Liver (tissue), 9 donors: ENCODE measurements around the gene PNMA1. TPM values are rescaled to one million over a fixed set of nuclear protein-coding genes. Genes with fewer than 3 reads are reported as not detected.

Source experiments
- DNase-seq: peaks from one replicate; pipeline ENCODE4 v3.0.0-alpha.2; 2017; ENCODE audit warnings: low spot score
- H3K27ac ChIP-seq, 2 donors: one replicate each; pipeline ENCODE4 v1.7.0; 2013; ENCODE audit warnings: inconsistent platforms in 2 of 2, low read length in 2 of 2, control low read depth in 1 of 2, low read depth in 1 of 2, mild to moderate bottlenecking in 1 of 2
- H3K27me3 ChIP-seq, 4 donors: one replicate each; pipeline versions ENCODE4 v1.6.1 to v1.7.0; 2013; ENCODE audit warnings: low read length in 3 of 4, inconsistent platforms in 1 of 4, mild to moderate bottlenecking in 1 of 4, moderate library complexity in 1 of 4; ENCODE audit not compliant: control insufficient read depth in 4 of 4, insufficient read depth in 4 of 4
- H3K36me3 ChIP-seq, 4 donors: one replicate each; pipeline versions ENCODE4 v1.6.1 to v1.7.0; 2013; ENCODE audit warnings: low read length in 3 of 4, mild to moderate bottlenecking in 3 of 4, low read depth in 1 of 4, moderate library complexity in 1 of 4; ENCODE audit not compliant: control insufficient read depth in 4 of 4, insufficient read depth in 3 of 4
- H3K4me1 ChIP-seq, 4 donors: one replicate each; pipeline versions ENCODE4 v1.6.1 to v1.7.0; 2013; ENCODE audit warnings: low read length in 3 of 4, mild to moderate bottlenecking in 3 of 4, moderate library complexity in 1 of 4; ENCODE audit not compliant: control insufficient read depth in 4 of 4, insufficient read depth in 4 of 4
- H3K4me3 ChIP-seq, 3 donors: one replicate each; pipeline versions ENCODE4 v1.6.1 to v1.7.0; 2013; ENCODE audit warnings: low read length in 3 of 3, control low read depth in 1 of 3, low read depth in 1 of 3, mild to moderate bottlenecking in 1 of 3
- H3K9ac ChIP-seq, 2 donors: one replicate each; pipeline ENCODE4 v1.7.0; 2013; ENCODE audit warnings: low read length in 2 of 2, mild to moderate bottlenecking in 2 of 2, moderate library complexity in 2 of 2, control low read depth in 1 of 2, low read depth in 1 of 2
- H3K9me3 ChIP-seq, 4 donors: one replicate each; pipeline versions ENCODE4 v1.6.1 to v1.7.0; 2013; ENCODE audit warnings: low read length in 3 of 4; ENCODE audit not compliant: control insufficient read depth in 4 of 4
- EGR1 ChIP-seq, 2 donors: IDR thresholded peaks; 2 replicates each; pipeline ENCODE4 v1.6.1; 2016 to 2018; ENCODE audit warnings: antibody characterized with exemption in 2 of 2, low read depth in 2 of 2
- FOXA1 ChIP-seq: IDR thresholded peaks from 2 replicates; pipeline ENCODE4 v1.6.1; 2016; ENCODE audit warnings: antibody characterized with exemption
- FOXA2 ChIP-seq: IDR thresholded peaks from 2 replicates; pipeline ENCODE4 v1.6.1; 2016; ENCODE audit warnings: antibody characterized with exemption
- GABPA ChIP-seq, 2 donors: IDR thresholded peaks in 1 of 2; conservative IDR thresholded peaks in 1 of 2; 2 replicates each; pipeline ENCODE4 v1.6.1; 2016; ENCODE audit warnings: antibody characterized with exemption in 2 of 2, mild to moderate bottlenecking in 1 of 2, moderate library complexity in 1 of 2
- HNF4A ChIP-seq, 2 donors: conservative IDR thresholded peaks; 2 replicates each; pipeline ENCODE4 v1.6.1; 2016; ENCODE audit warnings: antibody characterized with exemption in 2 of 2, mild to moderate bottlenecking in 2 of 2
- HNF4G ChIP-seq: IDR thresholded peaks from 2 replicates; pipeline ENCODE4 v1.6.1; 2016; ENCODE audit warnings: antibody characterized with exemption
- NR2F2 ChIP-seq: IDR thresholded peaks from 2 replicates; pipeline ENCODE4 v1.6.1; 2016; ENCODE audit warnings: antibody characterized with exemption
- RAD21 ChIP-seq, 2 donors: IDR thresholded peaks; 2 replicates each; pipeline ENCODE4 v1.6.1; 2016; ENCODE audit warnings: antibody characterized with exemption in 2 of 2, mild to moderate bottlenecking in 2 of 2
- RXRA ChIP-seq, 2 donors: IDR thresholded peaks; 2 replicates each; pipeline ENCODE4 v1.6.1; 2017 to 2018; ENCODE audit warnings: antibody characterized with exemption in 2 of 2, mild to moderate bottlenecking in 1 of 2
- TAF1 ChIP-seq: conservative IDR thresholded peaks from 2 replicates; pipeline ENCODE4 v1.6.1; 2016; ENCODE audit warnings: antibody characterized with exemption, mild to moderate bottlenecking
- YY1 ChIP-seq: IDR thresholded peaks from 2 replicates; pipeline ENCODE4 v1.6.1; 2016; ENCODE audit warnings: antibody characterized with exemption, mild to moderate bottlenecking
- WGBS: extraction: QIAGEN DNeasy Blood & Tissue Kit; methylation state at CpG from one replicate; pipeline ENCODE4 v1.1.7; 2013; 5-methylcytosine and 5-hydroxymethylcytosine counted together
- polyA plus RNA-seq, 2 donors: library from polyadenylated mRNA; stranded (reverse) in 1 of 2; unstranded in 1 of 2; fragments of 200-250 nt in 1 of 2; fragments of >200 nt in 1 of 2; fragmentation: Nextera tagmentation in 1 of 2; extraction: Ambion mirVana in 1 of 2; gene quantifications; one replicate each; pipeline versions ENCODE4 v1.2.1 to v1.2.3, GENCODE V29; 2013 to 2015
- total RNA-seq, 2 donors: library from RNA; depleted of rRNA; stranded (reverse); fragments of >200 nt; gene quantifications; one replicate each; pipeline ENCODE4 v1.2.3, GENCODE V29; 2014
- TF ChIP-seq, protein P1 (sequence below): IDR thresholded peaks from 2 replicates; pipeline ENCODE4 v1.6.1; 2016; ENCODE audit warnings: antibody characterized with exemption
- TF ChIP-seq, protein P2 (sequence below): IDR thresholded peaks from 2 replicates; pipeline ENCODE4 v1.6.1; 2016; ENCODE audit warnings: antibody characterized with exemption
- TF ChIP-seq, protein P3 (sequence below): IDR thresholded peaks from 2 replicates; pipeline ENCODE4 v1.6.1; 2016; ENCODE audit warnings: antibody characterized with exemption
- TF ChIP-seq, protein P4 (sequence below): fragments of 150-350 bp; IDR thresholded peaks from 2 replicates; pipeline ENCODE4 v1.5.1; 2017; ENCODE audit warnings: improper control_type of control experiment, low read depth, low read length; ENCODE audit not compliant: missing input control
- donor health status: healthy.
- donor health status: healthy.
- donor health status: healthy.
- donor health status: healthy.
- donor health status: healthy.

Gene PNMA1
- total and polyA plus RNA-seq, 4 donors: 2.3 to 10.4 (median 3.4) TPM

DNA sequence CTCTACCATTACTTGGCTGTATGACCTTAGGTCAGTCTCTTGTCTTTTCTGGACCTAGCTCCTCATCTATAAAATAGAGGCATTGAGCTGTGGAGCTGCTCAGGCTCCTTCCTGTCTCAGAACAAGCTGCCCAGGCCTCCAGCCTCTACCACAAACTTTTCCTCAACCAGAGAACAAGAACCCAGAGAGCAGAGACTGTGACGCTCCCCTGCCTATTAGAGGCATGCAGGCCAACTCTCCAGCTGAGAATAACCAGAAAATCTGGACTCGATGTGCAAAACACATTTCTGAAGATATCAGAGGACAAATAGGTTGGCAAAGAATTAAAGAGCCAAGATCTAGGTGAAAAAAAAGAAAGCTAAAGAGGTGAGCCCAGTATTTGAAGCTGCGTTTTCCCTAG, 17.8 kb upstream of the PNMA1 start:
- H3K9me3 ChIP-seq: no peaks in the 10 kb centered on the region
- peaks cover 0 to 13% (median 6%) of the 10 kb centered on the region in 4 donors for H3K4me1 ChIP-seq
- DNase-seq: no peak
- H3K36me3 ChIP-seq: peaks cover 9 to 59% (median 28%) of the 10 kb centered on the region in 4 donors
- WGBS: 92% methylated on average over 3 of the region's 3 CpGs
- no peak for TF ChIP-seq RXRA (IDR thresholded peaks at IDR 0.05)
- TF ChIP-seq, protein P1, sequence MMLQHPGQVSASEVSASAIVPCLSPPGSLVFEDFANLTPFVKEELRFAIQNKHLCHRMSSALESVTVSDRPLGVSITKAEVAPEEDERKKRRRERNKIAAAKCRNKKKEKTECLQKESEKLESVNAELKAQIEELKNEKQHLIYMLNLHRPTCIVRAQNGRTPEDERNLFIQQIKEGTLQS: no peak
- TF ChIP-seq NR2F2: no peak
- no peak for TF ChIP-seq GABPA (IDR thresholded peaks at IDR 0.05 in 1 of 2, conservative IDR thresholded peaks at IDR 0.05 in 1 of 2)
- no peak for TF ChIP-seq YY1
- TF ChIP-seq HNF4A (conservative IDR thresholded peaks at IDR 0.05): no peak
- TF ChIP-seq RAD21 (IDR thresholded peaks at IDR 0.05): no peak
- TF ChIP-seq, protein P2, sequence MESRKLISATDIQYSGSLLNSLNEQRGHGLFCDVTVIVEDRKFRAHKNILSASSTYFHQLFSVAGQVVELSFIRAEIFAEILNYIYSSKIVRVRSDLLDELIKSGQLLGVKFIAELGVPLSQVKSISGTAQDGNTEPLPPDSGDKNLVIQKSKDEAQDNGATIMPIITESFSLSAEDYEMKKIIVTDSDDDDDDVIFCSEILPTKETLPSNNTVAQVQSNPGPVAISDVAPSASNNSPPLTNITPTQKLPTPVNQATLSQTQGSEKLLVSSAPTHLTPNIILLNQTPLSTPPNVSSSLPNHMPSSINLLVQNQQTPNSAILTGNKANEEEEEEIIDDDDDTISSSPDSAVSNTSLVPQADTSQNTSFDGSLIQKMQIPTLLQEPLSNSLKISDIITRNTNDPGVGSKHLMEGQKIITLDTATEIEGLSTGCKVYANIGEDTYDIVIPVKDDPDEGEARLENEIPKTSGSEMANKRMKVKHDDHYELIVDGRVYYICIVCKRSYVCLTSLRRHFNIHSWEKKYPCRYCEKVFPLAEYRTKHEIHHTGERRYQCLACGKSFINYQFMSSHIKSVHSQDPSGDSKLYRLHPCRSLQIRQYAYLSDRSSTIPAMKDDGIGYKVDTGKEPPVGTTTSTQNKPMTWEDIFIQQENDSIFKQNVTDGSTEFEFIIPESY: no peak
- no peak for TF ChIP-seq HNF4G
- TF ChIP-seq, protein P3, sequence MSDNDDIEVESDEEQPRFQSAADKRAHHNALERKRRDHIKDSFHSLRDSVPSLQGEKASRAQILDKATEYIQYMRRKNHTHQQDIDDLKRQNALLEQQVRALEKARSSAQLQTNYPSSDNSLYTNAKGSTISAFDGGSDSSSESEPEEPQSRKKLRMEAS: no peak
- H3K27ac ChIP-seq: no peak overlapping the region
- no peaks in the 10 kb centered on the region for H3K27me3 ChIP-seq
- no peak overlapping the region for H3K9ac ChIP-seq
- H3K4me3 ChIP-seq: no peak overlapping the region

DNA sequence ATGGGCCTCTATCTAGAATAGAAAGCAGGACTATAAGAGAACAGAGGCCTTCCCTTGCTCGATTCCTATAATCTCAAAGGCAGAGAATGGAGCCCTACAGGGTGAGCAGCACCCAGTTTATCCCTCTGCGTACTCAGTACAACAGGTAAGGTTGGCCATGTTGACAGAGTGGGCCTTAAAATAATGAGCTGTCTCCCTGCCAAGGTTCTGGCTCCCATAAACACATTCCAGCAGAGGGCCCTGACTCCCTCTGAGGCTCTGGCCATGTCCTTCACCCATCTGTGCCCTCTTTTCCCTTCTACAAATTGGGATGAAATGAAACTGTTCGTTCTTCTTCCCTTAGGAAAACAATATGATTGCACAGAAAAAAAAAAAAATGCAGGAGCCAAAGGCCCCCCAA, 16.9 kb upstream of the PNMA1 start:
- no peaks in the 10 kb centered on the region for H3K27me3 ChIP-seq
- H3K4me1 ChIP-seq: peaks cover 0 to 17% (median 7%) of the 10 kb centered on the region in 4 donors
- DNase-seq: no peak
- no peak overlapping the region for H3K9ac ChIP-seq
- TF ChIP-seq TAF1 (no peak), NR2F2 (no peak), RAD21 (IDR thresholded peaks at IDR 0.05) (peak; percentile 20 to 41), FOXA1 (no peak), EGR1 (IDR thresholded peaks at IDR 0.05; ENCODE audit: low read depth in 2 of 2) (no peak), FOXA2 (peak; percentile 23), RXRA (IDR thresholded peaks at IDR 0.05) (no peak)
- TF ChIP-seq, protein P4, sequence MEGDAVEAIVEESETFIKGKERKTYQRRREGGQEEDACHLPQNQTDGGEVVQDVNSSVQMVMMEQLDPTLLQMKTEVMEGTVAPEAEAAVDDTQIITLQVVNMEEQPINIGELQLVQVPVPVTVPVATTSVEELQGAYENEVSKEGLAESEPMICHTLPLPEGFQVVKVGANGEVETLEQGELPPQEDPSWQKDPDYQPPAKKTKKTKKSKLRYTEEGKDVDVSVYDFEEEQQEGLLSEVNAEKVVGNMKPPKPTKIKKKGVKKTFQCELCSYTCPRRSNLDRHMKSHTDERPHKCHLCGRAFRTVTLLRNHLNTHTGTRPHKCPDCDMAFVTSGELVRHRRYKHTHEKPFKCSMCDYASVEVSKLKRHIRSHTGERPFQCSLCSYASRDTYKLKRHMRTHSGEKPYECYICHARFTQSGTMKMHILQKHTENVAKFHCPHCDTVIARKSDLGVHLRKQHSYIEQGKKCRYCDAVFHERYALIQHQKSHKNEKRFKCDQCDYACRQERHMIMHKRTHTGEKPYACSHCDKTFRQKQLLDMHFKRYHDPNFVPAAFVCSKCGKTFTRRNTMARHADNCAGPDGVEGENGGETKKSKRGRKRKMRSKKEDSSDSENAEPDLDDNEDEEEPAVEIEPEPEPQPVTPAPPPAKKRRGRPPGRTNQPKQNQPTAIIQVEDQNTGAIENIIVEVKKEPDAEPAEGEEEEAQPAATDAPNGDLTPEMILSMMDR: no peak
- peaks cover 9 to 63% (median 28%) of the 10 kb centered on the region in 4 donors for H3K36me3 ChIP-seq
- H3K9me3 ChIP-seq: no peaks in the 10 kb centered on the region
- whole genome bisulfite sequencing: 72% methylated on average over 3 of the region's 3 CpGs
- no peak overlapping the region for H3K4me3 ChIP-seq
- no peak overlapping the region for H3K27ac ChIP-seq
